Glutamatergic neuron (in vitro differentiated cells): ENCODE data around the gene MT4. TPM values are rescaled to one million over a fixed set of nuclear protein-coding genes. Genes with fewer than 3 reads are reported as not detected.

ENCODE experiments used
- DNase-seq: peaks from one replicate; pipeline ENCODE4 v3.0.0; 2022
- H3K27ac Mint-ChIP-seq: one replicate; pipeline ENCODE4 v1.8.0; 2020; ENCODE audit warnings: mild to moderate bottlenecking, mixed read lengths, inconsistent platforms; ENCODE audit not compliant: unreplicated experiment
- H3K27me3 Mint-ChIP-seq: one replicate; pipeline ENCODE4 v1.8.0; 2020; ENCODE audit warnings: mild to moderate bottlenecking, moderate library complexity, mixed read lengths, inconsistent platforms; ENCODE audit not compliant: unreplicated experiment
- H3K36me3 Mint-ChIP-seq: one replicate; pipeline ENCODE4 v1.8.0; 2020; ENCODE audit warnings: mild to moderate bottlenecking, mixed read lengths, inconsistent platforms; ENCODE audit not compliant: unreplicated experiment
- H3K4me1 Mint-ChIP-seq: one replicate; pipeline ENCODE4 v1.8.0; 2020; ENCODE audit warnings: mild to moderate bottlenecking, low read depth, mixed read lengths, inconsistent platforms; ENCODE audit not compliant: unreplicated experiment
- H3K4me3 Mint-ChIP-seq: one replicate; pipeline ENCODE4 v1.8.0; 2020; ENCODE audit warnings: mild to moderate bottlenecking, mixed read lengths, inconsistent platforms; ENCODE audit not compliant: unreplicated experiment
- H3K9me3 Mint-ChIP-seq: one replicate; pipeline ENCODE4 v1.8.0; 2020; ENCODE audit warnings: mild to moderate bottlenecking, moderate library complexity, mixed read lengths, inconsistent platforms; ENCODE audit not compliant: unreplicated experiment
- CTCF ChIP-seq: fragments of 200-600 bp; sonication (generic); IDR thresholded peaks from one replicate; pipeline ENCODE4 v1.5.0; 2021; ENCODE audit not compliant: partially characterized antibody, unreplicated experiment
- total RNA-seq: library from RNA; stranded (reverse); fragmentation: NEBNext Ultra II Directional; extraction: Animal tissue kit (Norgen Biotek cat#: 25700); gene quantifications from one replicate; pipeline ENCODE4 v1.2.1, GENCODE V29; 2021; ENCODE audit not compliant: unreplicated experiment

MT4 gene
- total RNA-seq, 1 donor from 2014 or later: not detected

- no peak for TF ChIP-seq CTCF
- H3K9me3 Mint-ChIP-seq: peaks cover under 1% of the 10 kb centered on the region
- H3K4me3 Mint-ChIP-seq: no peak overlapping the region
- peaks cover 14% of the 10 kb centered on the region for H3K4me1 Mint-ChIP-seq
- DNase-seq: no peak
- H3K36me3 Mint-ChIP-seq: no peaks in the 10 kb centered on the region
- no peak overlapping the region for H3K27ac Mint-ChIP-seq
- peaks cover 30% of the 10 kb centered on the region for H3K27me3 Mint-ChIP-seq
Measured at GRCh38 chr16:56613706-56614105, 48.8 kb downstream of the MT4 start.

DNA sequence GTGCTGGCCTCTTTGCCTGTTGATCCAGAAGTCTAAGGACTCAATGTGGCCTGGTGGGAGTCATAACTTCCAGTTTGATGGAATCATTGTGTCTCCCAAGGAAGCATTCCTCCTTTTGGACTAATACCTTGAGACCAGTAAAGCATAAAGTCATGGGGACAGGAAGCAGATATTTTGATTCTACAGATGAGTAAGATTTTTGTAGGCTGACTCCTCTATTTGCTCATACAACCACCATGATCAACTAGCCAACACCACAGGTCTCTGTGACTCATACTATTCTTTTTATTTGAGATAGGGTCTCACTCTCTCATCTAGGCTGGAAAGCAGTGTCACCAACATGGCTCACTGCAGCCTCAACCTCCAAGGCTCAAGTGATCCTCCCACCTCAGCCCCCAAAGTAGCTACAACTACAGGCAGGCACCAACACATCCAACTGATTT is 49.7 kb downstream of the MT4 start:
- Mint-ChIP-seq H3K27me3 (peaks cover 29% of the 10 kb centered on the region), H3K27ac (no peak overlapping the region), H3K36me3 (no peaks in the 10 kb centered on the region), H3K4me1 (peaks cover 6% of the 10 kb centered on the region), H3K4me3 (no peak overlapping the region), H3K9me3 (peaks cover 2% of the 10 kb centered on the region)
- no peak for TF ChIP-seq CTCF
- no peak for DNase-seq

DNA sequence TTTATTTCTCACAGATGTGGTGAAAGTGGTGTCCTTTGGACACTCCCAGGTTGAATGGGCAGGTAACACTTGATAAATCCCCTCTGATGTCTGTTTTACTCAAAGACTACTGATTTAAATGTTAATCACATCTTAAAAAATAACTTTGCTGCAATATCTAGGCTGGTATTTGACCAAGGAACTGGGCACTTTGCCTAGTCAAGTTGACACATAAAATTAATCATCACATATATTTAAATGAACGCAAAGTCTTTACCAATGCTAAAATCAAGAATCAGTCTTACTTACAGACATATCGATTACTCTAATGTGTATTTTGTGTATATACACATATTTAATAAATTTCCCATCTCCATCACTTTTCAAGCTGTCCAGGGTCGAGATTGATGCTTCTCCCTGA is 50.5 kb downstream of the MT4 start:
- peaks cover 5% of the 10 kb centered on the region for H3K4me1 Mint-ChIP-seq
- H3K4me3 Mint-ChIP-seq: no peak overlapping the region
- no peak for DNase-seq
- peaks cover 2% of the 10 kb centered on the region for H3K9me3 Mint-ChIP-seq
- no peak for TF ChIP-seq CTCF
- no peak overlapping the region for H3K27ac Mint-ChIP-seq
- H3K27me3 Mint-ChIP-seq: peaks cover 28% of the 10 kb centered on the region
- no peaks in the 10 kb centered on the region for H3K36me3 Mint-ChIP-seq

- Mint-ChIP-seq H3K9me3 (peaks cover 2% of the 10 kb centered on the region), H3K27ac (no peak overlapping the region), H3K27me3 (peaks cover 31% of the 10 kb centered on the region), H3K4me3 (peak overlapping the region; percentile 73), H3K36me3 (no peaks in the 10 kb centered on the region), H3K4me1 (peaks cover 5% of the 10 kb centered on the region)
- DNase-seq: no peak
- TF ChIP-seq CTCF: no peak
Measured at GRCh38 chr16:56616608-56617211, 51.8 kb downstream of the MT4 start.

GRCh38 chr16:56617212-56618085 is 52.6 kb downstream of the MT4 start:
- Mint-ChIP-seq H3K27me3 (peaks cover 31% of the 10 kb centered on the region), H3K27ac (no peak overlapping the region), H3K4me3 (peak overlapping the region; percentile 88), H3K9me3 (peaks cover 2% of the 10 kb centered on the region), H3K4me1 (peaks cover 5% of the 10 kb centered on the region), H3K36me3 (no peaks in the 10 kb centered on the region)
- peak; percentile 68 for DNase-seq
- no peak for TF ChIP-seq CTCF
